SJCRH30 (cell line): ENCODE measurements around the gene RAPGEF3. TPM values are rescaled to one million over a fixed set of nuclear protein-coding genes. Genes with fewer than 3 reads are reported as not detected.

ENCODE experiments used
- DNase-seq, 2 experiments: peaks; one replicate each; pipeline ENCODE4 v3.0.0-alpha.2; 2015 to 2020
- H3K27ac ChIP-seq: fragments of 250-450 bp; sonication (Bioruptor Pico); 2 replicates; pipeline ENCODE4 v1.5.1; 2020; ENCODE audit warnings: mild to moderate bottlenecking, moderate library complexity
- H3K27me3 ChIP-seq: fragments of 250-450 bp; sonication (Bioruptor Pico); 2 replicates; pipeline ENCODE4 v1.5.1; 2020; ENCODE audit warnings: mild to moderate bottlenecking, moderate library complexity
- H3K36me3 ChIP-seq: fragments of 250-450 bp; sonication (Bioruptor Pico); 2 replicates; pipeline ENCODE4 v1.5.1; 2020; ENCODE audit warnings: mild to moderate bottlenecking, moderate library complexity
- H3K4me1 ChIP-seq: fragments of 250-450 bp; sonication (Bioruptor Pico); 2 replicates; pipeline ENCODE4 v1.5.1; 2020; ENCODE audit warnings: mild to moderate bottlenecking, moderate library complexity
- H3K4me3 ChIP-seq: fragments of 250-450 bp; sonication (Bioruptor Pico); 2 replicates; pipeline ENCODE4 v1.5.1; 2020; ENCODE audit warnings: mild to moderate bottlenecking, moderate library complexity
- H3K9me3 ChIP-seq: fragments of 250-450 bp; sonication (Bioruptor Pico); replicated peaks from 2 replicates; pipeline ENCODE4 v1.5.1; 2020; ENCODE audit warnings: mild to moderate bottlenecking, moderate library complexity
- total RNA-seq: library from RNA; depleted of rRNA; stranded (reverse); fragments of >200 nt; shearing (Covaris generic); gene quantifications from 2 replicates; pipeline ENCODE4 v1.2.3, GENCODE V29; 2014

Gene RAPGEF3
- total RNA-seq, 1 experiment from 2014 or later = 0.49 TPM

DNA sequence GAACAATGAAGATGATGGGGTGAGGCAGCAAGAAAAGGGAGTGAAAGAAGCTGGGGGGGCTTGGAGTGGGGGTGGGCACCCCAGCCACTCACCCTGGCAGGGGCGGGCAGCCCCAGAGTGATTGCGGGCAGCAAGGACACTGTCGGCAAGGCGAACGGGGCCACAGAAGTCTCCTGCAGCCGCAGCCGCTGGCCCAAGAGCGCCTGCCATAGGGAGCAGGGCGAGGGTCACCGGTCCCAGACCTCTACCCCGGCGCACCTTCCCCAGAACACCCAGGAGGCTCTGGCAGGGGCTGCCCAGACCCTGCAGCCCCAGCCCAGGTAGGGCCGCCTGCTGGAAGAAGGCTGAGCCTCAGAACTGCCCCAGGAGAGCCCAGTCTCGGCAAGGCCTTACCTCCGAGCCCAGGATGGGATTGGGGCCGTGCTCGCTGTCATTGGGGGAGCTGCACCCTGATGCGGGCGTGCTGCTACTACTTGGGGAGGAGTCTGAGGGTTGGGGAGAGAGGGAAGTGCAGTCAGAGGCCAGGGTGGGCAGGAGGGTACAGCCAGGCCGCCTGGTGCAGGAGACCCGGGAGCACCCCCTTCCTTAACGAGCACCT lies 37.2 kb upstream of the RAPGEF3 start:
- H3K36me3 ChIP-seq = peaks cover 39% of the 10 kb centered on the region
- no peak overlapping the region for H3K4me3 ChIP-seq

DNA sequence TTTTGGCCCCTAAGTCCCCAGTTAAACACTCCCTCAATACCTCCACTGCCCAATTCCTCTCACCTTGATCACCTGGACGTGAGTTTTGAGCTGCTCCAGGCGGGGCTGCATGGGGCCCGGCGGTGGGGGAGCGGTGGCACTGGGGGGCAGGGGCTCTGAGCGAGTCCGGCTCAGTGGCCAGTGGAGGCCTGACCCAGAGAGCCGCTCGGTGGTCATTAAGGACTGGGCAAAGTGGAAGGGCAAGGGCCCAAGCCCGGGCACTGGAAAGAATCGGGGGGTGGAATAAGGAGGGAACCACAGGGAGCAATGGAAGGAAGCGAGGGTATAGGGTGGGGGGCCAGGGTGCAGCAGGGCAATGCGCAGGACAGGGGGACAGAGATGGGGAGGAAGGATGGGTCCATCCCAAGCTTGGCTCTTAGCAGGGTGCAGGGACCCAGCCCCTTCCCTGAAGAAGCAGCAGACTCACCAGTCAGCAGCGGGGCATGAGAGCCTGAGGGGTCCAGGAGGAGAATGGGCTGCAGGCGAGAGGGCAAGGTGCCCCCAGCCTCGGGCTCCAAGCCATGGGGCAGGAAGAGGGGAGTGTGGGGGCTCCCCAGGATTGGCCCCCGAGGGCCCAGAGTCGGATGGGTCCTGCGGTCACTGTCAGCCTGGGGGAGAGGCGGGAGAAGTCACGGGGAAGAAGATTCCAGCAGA lies 36.6 kb upstream of the RAPGEF3 start:
- H3K36me3 ChIP-seq = peaks cover 42% of the 10 kb centered on the region
- no peaks in the 10 kb centered on the region for H3K27me3 ChIP-seq
- H3K9me3 ChIP-seq = no peaks in the 10 kb centered on the region
- no peak for DNase-seq
- no peaks in the 10 kb centered on the region for H3K4me1 ChIP-seq
- no peak overlapping the region for H3K27ac ChIP-seq
- no peak overlapping the region for H3K4me3 ChIP-seq

More for the DNA sequence above, 37.2 kb upstream of the RAPGEF3 start:
- no peaks in the 10 kb centered on the region for H3K4me1 ChIP-seq
- no peaks in the 10 kb centered on the region for H3K9me3 ChIP-seq
- no peaks in the 10 kb centered on the region for H3K27me3 ChIP-seq
- H3K27ac ChIP-seq = no peak overlapping the region
- no peak for DNase-seq

DNA sequence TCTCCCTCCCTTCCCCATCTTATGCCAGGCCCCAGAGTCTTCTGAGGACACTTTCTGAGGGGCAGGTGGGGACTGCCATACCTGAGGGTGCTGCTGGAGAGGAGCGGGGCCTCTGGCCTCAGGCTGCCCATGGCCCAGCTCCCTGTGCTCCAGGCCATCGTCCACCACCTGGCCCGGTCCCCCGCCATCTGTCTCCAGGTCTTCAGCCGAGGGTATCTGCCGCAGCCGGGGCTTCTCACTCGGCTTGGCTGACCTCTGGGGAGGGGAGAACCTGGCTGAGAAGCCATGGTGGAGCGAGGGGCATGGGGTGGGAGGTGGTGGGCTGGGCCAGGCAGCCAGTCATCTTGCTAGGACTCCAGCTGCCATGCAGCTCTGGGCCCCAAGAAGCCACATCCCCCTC lies 36.0 kb upstream of the RAPGEF3 start:
- Histone ChIP-seq H3K4me3 (no peak overlapping the region), H3K27me3 (no peaks in the 10 kb centered on the region), H3K27ac (no peak overlapping the region), H3K4me1 (no peaks in the 10 kb centered on the region), H3K9me3 (no peaks in the 10 kb centered on the region), H3K36me3 (peaks cover 43% of the 10 kb centered on the region)
- no peak for DNase-seq

- H3K27ac ChIP-seq = no peak overlapping the region
- H3K27me3 ChIP-seq = no peaks in the 10 kb centered on the region
- H3K9me3 ChIP-seq = no peaks in the 10 kb centered on the region
- peaks cover 58% of the 10 kb centered on the region for H3K36me3 ChIP-seq
- no peak overlapping the region for H3K4me3 ChIP-seq
- DNase-seq = no peak
- H3K4me1 ChIP-seq = no peaks in the 10 kb centered on the region
Measured at GRCh38 chr12:47793015-47793681, 34.5 kb upstream of the RAPGEF3 start.

DNA sequence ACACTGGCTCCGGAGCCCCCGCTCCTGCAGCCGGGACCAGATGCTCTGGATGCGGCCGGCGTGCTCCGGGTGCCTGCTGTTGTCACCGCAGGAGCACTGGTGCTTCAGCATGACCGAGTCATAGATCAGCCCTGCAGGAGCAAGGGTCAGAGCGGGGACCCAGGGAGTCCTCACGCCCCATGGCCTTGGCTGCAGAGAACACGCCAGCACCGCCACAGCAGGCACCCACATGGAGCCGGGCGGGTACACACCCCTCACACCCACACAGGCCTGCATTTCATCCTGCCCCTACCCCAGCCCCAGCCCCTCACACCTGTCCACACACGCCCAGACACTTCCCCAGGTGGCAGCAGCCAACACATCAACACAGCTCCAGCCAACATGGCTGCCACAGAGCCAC lies 33.2 kb upstream of the RAPGEF3 start:
- Histone ChIP-seq H3K4me1 (no peaks in the 10 kb centered on the region), H3K4me3 (no peak overlapping the region), H3K36me3 (peaks cover 70% of the 10 kb centered on the region), H3K27ac (no peak overlapping the region), H3K27me3 (no peaks in the 10 kb centered on the region), H3K9me3 (no peaks in the 10 kb centered on the region)
- no peak for DNase-seq

DNA sequence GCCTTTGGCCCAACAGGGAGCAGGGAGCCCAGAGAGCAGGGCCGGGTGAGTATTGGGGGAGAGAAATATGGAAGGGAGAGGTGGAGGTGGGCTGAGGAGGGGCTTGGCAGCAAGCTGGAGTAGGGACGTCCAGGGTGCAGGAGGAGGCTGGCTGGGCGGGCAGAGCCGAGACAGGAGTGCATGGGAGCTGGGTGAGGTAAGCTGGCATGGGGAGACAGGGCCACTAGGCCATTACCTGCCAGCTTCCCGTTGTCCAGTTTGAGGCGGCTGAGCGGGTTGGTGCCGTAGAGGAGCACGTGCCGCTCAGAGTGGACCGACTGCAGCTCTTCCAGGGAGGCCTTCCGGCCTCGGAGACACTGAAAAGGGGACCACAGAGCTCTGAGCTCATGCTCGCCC lies 32.7 kb upstream of the RAPGEF3 start:
- H3K9me3 ChIP-seq = no peaks in the 10 kb centered on the region
- H3K36me3 ChIP-seq = peaks cover 70% of the 10 kb centered on the region

GRCh38 chr12:47790676-47791350 lies 32.1 kb upstream of the RAPGEF3 start:
- Histone ChIP-seq H3K36me3 (peaks cover 70% of the 10 kb centered on the region), H3K9me3 (no peaks in the 10 kb centered on the region), H3K27ac (no peak overlapping the region), H3K27me3 (no peaks in the 10 kb centered on the region), H3K4me3 (no peak overlapping the region), H3K4me1 (no peaks in the 10 kb centered on the region)
- DNase-seq = no peak

More for the DNA sequence above, 32.7 kb upstream of the RAPGEF3 start:
- H3K4me1 ChIP-seq = no peaks in the 10 kb centered on the region
- no peaks in the 10 kb centered on the region for H3K27me3 ChIP-seq
- no peak for DNase-seq
- no peak overlapping the region for H3K4me3 ChIP-seq
- H3K27ac ChIP-seq = no peak overlapping the region

DNA sequence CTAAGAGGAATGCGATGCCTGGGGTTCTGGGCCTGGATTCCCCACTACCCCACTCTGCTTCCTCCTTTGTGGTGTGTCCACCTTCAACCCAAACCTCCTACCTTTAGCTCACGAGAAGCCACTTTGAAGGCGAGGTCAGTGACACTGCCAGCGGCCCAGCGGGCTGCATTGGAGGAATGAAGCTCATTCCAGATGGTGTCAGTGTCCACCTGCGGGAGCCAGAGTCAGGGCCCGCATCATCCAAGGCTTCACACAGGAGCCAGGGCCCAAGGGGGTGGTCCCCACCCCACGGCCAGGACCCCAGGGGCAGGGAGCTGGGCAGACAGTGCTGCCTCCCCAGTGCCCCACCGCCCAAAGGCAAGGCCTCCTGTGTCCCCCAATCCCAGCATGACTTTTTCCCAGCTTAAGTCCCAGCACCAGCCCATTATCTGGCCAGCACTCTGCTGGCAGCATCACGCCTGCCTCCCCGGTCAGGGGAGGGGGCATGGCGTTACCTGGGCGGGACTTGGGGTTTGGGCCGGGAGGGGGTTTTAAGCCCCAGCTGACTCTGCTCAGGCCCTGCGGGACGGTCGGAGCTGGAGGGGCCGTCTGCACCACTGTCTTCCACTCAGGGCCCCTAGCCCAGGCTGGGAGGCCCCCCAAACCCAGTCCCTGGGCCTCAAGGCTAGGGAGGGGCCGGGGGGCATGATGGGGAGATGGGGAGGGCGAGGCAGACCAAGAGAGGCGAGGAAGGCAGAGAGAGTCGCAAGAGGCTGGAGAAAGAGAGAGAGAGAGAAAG lies 31.2 kb upstream of the RAPGEF3 start:
- Histone ChIP-seq H3K27me3 (no peaks in the 10 kb centered on the region), H3K9me3 (no peaks in the 10 kb centered on the region), H3K27ac (no peak overlapping the region), H3K4me3 (no peak overlapping the region), H3K36me3 (peaks cover 72% of the 10 kb centered on the region), H3K4me1 (no peaks in the 10 kb centered on the region)
- no peak for DNase-seq

DNA sequence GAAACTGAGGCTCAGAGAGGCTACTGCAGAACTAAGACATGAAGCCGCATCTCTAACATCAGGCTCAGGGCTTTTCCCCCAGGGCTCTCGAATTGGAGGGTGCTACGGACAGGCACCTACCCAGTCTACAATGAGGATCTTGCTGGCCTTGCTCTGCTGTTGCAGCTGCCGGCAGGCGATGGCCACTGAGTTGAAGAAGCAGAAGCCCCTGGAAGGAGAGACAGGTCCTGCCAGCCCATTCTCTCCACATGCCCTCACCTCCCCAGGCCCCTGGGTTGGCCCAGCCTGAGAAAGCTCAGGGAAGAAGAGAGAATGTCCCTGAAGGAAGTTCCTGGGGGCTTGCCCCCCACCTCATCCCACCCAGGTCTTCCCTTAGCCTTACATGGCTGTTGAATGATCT lies 30.5 kb upstream of the RAPGEF3 start:
- Histone ChIP-seq H3K27ac (no peak overlapping the region), H3K9me3 (no peaks in the 10 kb centered on the region), H3K36me3 (peaks cover 72% of the 10 kb centered on the region), H3K4me1 (no peaks in the 10 kb centered on the region), H3K4me3 (no peak overlapping the region), H3K27me3 (no peaks in the 10 kb centered on the region)
- no peak for DNase-seq

- DNase-seq = no peak
Measured at GRCh38 chr12:47787596-47788319, 29.1 kb upstream of the RAPGEF3 start.

DNA sequence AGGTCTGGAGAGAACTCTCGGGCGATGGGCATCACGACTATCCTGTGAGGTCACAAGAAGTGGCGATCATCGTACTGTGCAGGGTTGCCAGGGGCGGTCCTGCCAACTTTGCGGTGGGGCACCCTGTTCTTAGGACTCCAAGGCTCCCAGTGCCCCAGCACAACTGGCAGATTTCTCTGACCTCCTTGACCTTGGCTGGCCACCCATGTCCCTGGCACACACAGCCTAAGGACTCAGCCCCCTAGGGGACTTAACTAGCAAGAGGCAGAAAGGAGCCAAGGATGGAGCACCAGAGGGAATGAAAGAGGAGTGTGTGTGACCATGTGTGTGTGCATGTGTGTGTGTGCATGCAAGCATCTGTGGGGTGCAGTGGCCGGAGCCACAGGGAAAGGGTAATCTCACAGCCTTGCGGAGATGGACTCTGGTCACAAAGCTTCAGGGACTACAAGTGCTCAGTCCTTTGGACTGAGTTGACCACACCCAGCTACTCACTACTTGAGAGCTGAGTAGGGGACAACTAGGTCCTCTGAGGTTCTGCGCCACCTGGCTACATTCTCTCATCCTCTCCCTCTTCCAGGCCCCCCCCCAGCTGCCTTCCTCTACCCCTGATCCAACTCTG lies 28.1 kb upstream of the RAPGEF3 start:
- DNase-seq = no peak
- Histone ChIP-seq H3K27ac (no peak overlapping the region), H3K4me3 (no peak overlapping the region), H3K9me3 (no peaks in the 10 kb centered on the region), H3K4me1 (no peaks in the 10 kb centered on the region), H3K27me3 (no peaks in the 10 kb centered on the region), H3K36me3 (peaks cover 75% of the 10 kb centered on the region)

More at GRCh38 chr12:47787596-47788319, 29.1 kb upstream of the RAPGEF3 start:
- Histone ChIP-seq H3K27me3 (no peaks in the 10 kb centered on the region), H3K9me3 (no peaks in the 10 kb centered on the region), H3K36me3 (peaks cover 76% of the 10 kb centered on the region), H3K4me1 (no peaks in the 10 kb centered on the region), H3K27ac (no peak overlapping the region), H3K4me3 (no peak overlapping the region)

DNA sequence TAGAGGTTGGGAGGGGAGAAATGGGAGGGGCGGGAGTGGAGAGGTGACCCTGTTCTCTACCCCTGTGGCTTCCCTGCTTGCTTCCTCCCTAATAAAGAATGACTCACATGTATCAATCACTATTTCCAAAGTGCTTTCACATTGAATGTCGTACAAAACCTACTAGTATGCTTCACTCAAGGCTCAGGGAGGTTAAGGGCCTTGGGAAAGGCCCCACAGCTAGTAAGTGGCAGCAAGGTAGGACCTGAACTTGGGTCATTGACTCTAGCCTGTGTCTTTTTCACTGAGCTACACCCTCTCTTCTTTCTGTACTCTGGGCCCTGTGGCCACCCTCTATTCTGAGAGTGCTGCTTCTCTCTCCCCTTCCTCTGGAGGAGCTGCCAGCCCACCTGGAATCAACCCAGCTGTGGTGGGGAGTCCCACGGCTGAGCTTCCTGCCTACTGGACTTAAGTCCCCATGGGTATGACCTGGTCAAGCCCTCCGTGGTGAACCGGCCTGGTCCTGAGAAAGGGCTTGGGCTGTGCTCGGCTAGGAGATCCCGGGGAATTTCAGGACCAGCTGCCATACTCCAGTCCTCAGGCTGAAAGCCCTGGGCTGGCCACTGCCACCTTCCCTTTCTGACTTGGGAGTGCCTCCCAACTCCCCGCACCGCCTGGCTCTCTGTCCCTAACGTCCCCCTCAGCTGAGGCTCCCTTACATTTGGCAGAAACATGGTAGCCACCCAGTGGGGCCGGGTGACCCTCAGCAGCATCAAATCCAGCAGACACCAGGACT lies 27.4 kb upstream of the RAPGEF3 start:
- peaks cover 72% of the 10 kb centered on the region for H3K36me3 ChIP-seq
- no peaks in the 10 kb centered on the region for H3K4me1 ChIP-seq
- no peaks in the 10 kb centered on the region for H3K9me3 ChIP-seq
- H3K4me3 ChIP-seq = no peak overlapping the region
- no peak overlapping the region for H3K27ac ChIP-seq
- DNase-seq = no peak
- no peaks in the 10 kb centered on the region for H3K27me3 ChIP-seq
